ENCODE measurements around the gene CETN3. TPM values are rescaled to one million over a fixed set of nuclear protein-coding genes. Genes with fewer than 3 reads are reported as not detected.

Gene CETN3
- total and polyA plus RNA-seq, 9 of the 15 experiments (the other 6 are each of a cell fraction or from before 2014, with no cell fraction given) = 43.3 to 113 (median 82.4) TPM

Other genes starting within 250 kb of the CETN3 start
- gene MBLAC2, start 65.0 kb upstream of the CETN3 start, total RNA-seq (2014; rRNA removed) = 7.6 and 8.2 TPM in 2 replicates
- 10.2 and 10.5 TPM in 2 replicates for gene MBLAC2, start 65.0 kb upstream of the CETN3 start, total RNA-seq (2014; rRNA removed; fragmentation: Illumina TruSeq; extraction: Trizol)
- 9.2 and 10.7 TPM in 2 replicates for gene MBLAC2, start 65.0 kb upstream of the CETN3 start, total RNA-seq (2015; rRNA removed; fragmentation: Illumina TruSeq; extraction: Trizol)
- gene MBLAC2, start 65.0 kb upstream of the CETN3 start, total RNA-seq (2021) = 10.3 and 10.6 TPM in 2 replicates
- gene MBLAC2, start 65.0 kb upstream of the CETN3 start, polyA plus RNA-seq (2011; rRNA removed) = 13.1 and 13.2 TPM in 2 replicates
- gene MBLAC2, start 65.0 kb upstream of the CETN3 start, polyA plus RNA-seq (2014; fragmentation: Illumina TruSeq; extraction: Trizol) = 9.0 and 10.3 TPM in 2 replicates
- 1 to 10 TPM; 2.4 to 3.2 TPM for gene MBLAC2, start 65.0 kb upstream of the CETN3 start, polyA plus RNA-seq (2014; fragmentation: Nextera tagmentation; extraction: Ambion mirVana)
- gene MBLAC2, start 65.0 kb upstream of the CETN3 start, polyA plus RNA-seq (2014; rRNA removed) = 10.4 and 12.4 TPM in 2 replicates
- gene POLR3G, start 65.1 kb upstream of the CETN3 start, total RNA-seq (2014; rRNA removed) = 37.2 and 39.6 TPM in 2 replicates
- gene POLR3G, start 65.1 kb upstream of the CETN3 start, total RNA-seq (2014; rRNA removed; fragmentation: Illumina TruSeq; extraction: Trizol) = 59.0 and 63.8 TPM in 2 replicates
- 37.2 and 44.5 TPM in 2 replicates for gene POLR3G, start 65.1 kb upstream of the CETN3 start, total RNA-seq (2015; rRNA removed; fragmentation: Illumina TruSeq; extraction: Trizol)
- gene POLR3G, start 65.1 kb upstream of the CETN3 start, total RNA-seq (2021) = 39.0 and 47.4 TPM in 2 replicates
- gene POLR3G, start 65.1 kb upstream of the CETN3 start, polyA plus RNA-seq (2011; rRNA removed) = 33.6 and 54.9 TPM in 2 replicates
- 69.1 and 78.9 TPM in 2 replicates for gene POLR3G, start 65.1 kb upstream of the CETN3 start, polyA plus RNA-seq (2014; fragmentation: Illumina TruSeq; extraction: Trizol)
- gene POLR3G, start 65.1 kb upstream of the CETN3 start, polyA plus RNA-seq (2014; fragmentation: Nextera tagmentation; extraction: Ambion mirVana) = 100 to 1,000 TPM in 1 of 2 experiments, 10 to 100 TPM in 1; 95.1 to 111 TPM
- gene POLR3G, start 65.1 kb upstream of the CETN3 start, polyA plus RNA-seq (2014; rRNA removed) = 58.0 and 84.6 TPM in 2 replicates
- 11.7 TPM in 2 replicates for gene LYSMD3, start 119.8 kb upstream of the CETN3 start, total RNA-seq (2014; rRNA removed)
- 23.3 and 30.3 TPM in 2 replicates for gene LYSMD3, start 119.8 kb upstream of the CETN3 start, total RNA-seq (2014; rRNA removed; fragmentation: Illumina TruSeq; extraction: Trizol)
- gene LYSMD3, start 119.8 kb upstream of the CETN3 start, total RNA-seq (2015; rRNA removed; fragmentation: Illumina TruSeq; extraction: Trizol) = 17.5 and 20.7 TPM in 2 replicates
- gene LYSMD3, start 119.8 kb upstream of the CETN3 start, total RNA-seq (2021) = 21.1 and 21.9 TPM in 2 replicates
- 35.1 and 42.3 TPM in 2 replicates for gene LYSMD3, start 119.8 kb upstream of the CETN3 start, polyA plus RNA-seq (2011; rRNA removed)
- gene LYSMD3, start 119.8 kb upstream of the CETN3 start, polyA plus RNA-seq (2014; fragmentation: Illumina TruSeq; extraction: Trizol) = 21.2 and 25.0 TPM in 2 replicates
- gene LYSMD3, start 119.8 kb upstream of the CETN3 start, polyA plus RNA-seq (2014; fragmentation: Nextera tagmentation; extraction: Ambion mirVana) = 10 to 100 TPM in 1 of 2 experiments, 1 to 10 TPM in 1; 9.5 to 19.2 TPM
- gene LYSMD3, start 119.8 kb upstream of the CETN3 start, polyA plus RNA-seq (2014; rRNA removed) = 16.5 and 17.6 TPM in 2 replicates
- gene ADGRV1, start 149.0 kb upstream of the CETN3 start, total RNA-seq (2014; rRNA removed) = 71.6 and 75.0 TPM in 2 replicates
- gene ADGRV1, start 149.0 kb upstream of the CETN3 start, total RNA-seq (2014; rRNA removed; fragmentation: Illumina TruSeq; extraction: Trizol) = 156 and 170 TPM in 2 replicates
- 101 and 111 TPM in 2 replicates for gene ADGRV1, start 149.0 kb upstream of the CETN3 start, total RNA-seq (2015; rRNA removed; fragmentation: Illumina TruSeq; extraction: Trizol)
- 70.6 and 73.7 TPM in 2 replicates for gene ADGRV1, start 149.0 kb upstream of the CETN3 start, total RNA-seq (2021)
- gene ADGRV1, start 149.0 kb upstream of the CETN3 start, polyA plus RNA-seq (2011; rRNA removed) = 49.6 and 58.2 TPM in 2 replicates
- gene ADGRV1, start 149.0 kb upstream of the CETN3 start, polyA plus RNA-seq (2014; fragmentation: Illumina TruSeq; extraction: Trizol) = 45.6 and 47.5 TPM in 2 replicates
- 10 to 100 TPM; 21.7 to 24.5 TPM for gene ADGRV1, start 149.0 kb upstream of the CETN3 start, polyA plus RNA-seq (2014; fragmentation: Nextera tagmentation; extraction: Ambion mirVana)
- 50.7 and 51.8 TPM in 2 replicates for gene ADGRV1, start 149.0 kb upstream of the CETN3 start, polyA plus RNA-seq (2014; rRNA removed)

Measured in K562 (cell line).